Measurements from ENCODE around the gene SPATA21. TPM values are rescaled to one million over a fixed set of nuclear protein-coding genes. Genes with fewer than 3 reads are reported as not detected.
A peak's percentile ranks its signal among the peaks of the same experiment; 100 is the strongest.

SPATA21 gene
- polyA plus RNA-seq, 1 donor (not counting 4 experiments of a cell fraction or from before 2014, with no cell fraction given) = 0.04 TPM

DNA sequence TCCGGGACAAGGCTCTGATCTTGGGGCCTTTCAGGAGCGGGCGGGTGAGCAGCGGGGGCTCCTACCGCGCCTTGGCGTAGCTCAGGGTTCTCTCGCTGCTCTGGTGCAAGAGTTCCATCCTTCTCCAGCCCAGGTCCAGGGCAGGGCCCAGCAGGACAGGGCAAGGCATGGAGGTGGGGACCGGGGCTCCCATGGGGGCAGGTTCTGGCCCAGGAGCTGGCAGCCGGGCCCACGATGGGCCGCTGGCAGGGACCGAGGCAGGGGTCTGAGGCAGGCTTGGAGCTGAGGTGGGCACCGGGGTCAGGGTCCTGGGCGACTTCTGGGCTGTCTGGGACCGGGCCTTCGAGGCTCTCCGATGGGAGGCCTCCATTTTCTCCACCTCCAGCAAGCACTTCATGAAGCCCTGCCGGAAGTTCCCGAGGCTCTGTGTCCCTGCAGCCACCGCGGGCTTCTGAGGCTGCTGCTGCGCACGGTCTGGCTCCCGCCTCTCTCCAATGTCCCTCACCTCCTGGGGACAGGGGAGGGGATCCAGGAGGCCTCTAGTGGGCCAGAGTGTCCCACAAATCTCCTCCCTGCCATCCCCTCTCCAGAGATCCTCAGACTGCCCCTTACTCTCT lies 27.6 kb downstream of the SPATA21 start:
- no peaks in the 10 kb centered on the region for H3K36me3 ChIP-seq (ENCODE audit: control insufficient read depth in 2 of 2, extremely low read depth in 1 of 2, insufficient read depth in 2 of 2, low read length in 2 of 2)
- no peak overlapping the region for H3K9ac ChIP-seq (ENCODE audit: control insufficient read depth, extremely low read depth, insufficient read depth, low read length)
- H3K4me1 ChIP-seq (ENCODE audit: control insufficient read depth, extremely low read depth, insufficient read depth, low read length) = peaks cover 7% of the 10 kb centered on the region
- peaks cover 4% of the 10 kb centered on the region for H3K9me1 ChIP-seq (ENCODE audit: control insufficient read depth, extremely low read depth, insufficient read depth, low read length)
- TF ChIP-seq EZH2 (IDR thresholded peaks at IDR 0.05; ENCODE audit: low read length) = no peak
- TF ChIP-seq, protein P1, sequence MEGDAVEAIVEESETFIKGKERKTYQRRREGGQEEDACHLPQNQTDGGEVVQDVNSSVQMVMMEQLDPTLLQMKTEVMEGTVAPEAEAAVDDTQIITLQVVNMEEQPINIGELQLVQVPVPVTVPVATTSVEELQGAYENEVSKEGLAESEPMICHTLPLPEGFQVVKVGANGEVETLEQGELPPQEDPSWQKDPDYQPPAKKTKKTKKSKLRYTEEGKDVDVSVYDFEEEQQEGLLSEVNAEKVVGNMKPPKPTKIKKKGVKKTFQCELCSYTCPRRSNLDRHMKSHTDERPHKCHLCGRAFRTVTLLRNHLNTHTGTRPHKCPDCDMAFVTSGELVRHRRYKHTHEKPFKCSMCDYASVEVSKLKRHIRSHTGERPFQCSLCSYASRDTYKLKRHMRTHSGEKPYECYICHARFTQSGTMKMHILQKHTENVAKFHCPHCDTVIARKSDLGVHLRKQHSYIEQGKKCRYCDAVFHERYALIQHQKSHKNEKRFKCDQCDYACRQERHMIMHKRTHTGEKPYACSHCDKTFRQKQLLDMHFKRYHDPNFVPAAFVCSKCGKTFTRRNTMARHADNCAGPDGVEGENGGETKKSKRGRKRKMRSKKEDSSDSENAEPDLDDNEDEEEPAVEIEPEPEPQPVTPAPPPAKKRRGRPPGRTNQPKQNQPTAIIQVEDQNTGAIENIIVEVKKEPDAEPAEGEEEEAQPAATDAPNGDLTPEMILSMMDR (optimal IDR thresholded peaks at IDR 0.05 in 1 of 3, IDR thresholded peaks at IDR 0.05 in 1 of 3, conservative IDR thresholded peaks at IDR 0.05 in 1 of 3; ENCODE audit: extremely low read depth in 1 of 3, insufficient read depth in 2 of 3, low read length in 3 of 3) = no peak
- H3K27ac ChIP-seq (ENCODE audit: control insufficient read depth, insufficient read depth, low read length) = no peak overlapping the region
- no peak for DNase-seq (ENCODE audit: low read depth, low spot score)
- no peaks in the 10 kb centered on the region for H4K20me1 ChIP-seq (ENCODE audit: control insufficient read depth, extremely low read depth, insufficient read depth, low read length)
- H3K27me3 ChIP-seq (ENCODE audit: control insufficient read depth, extremely low read depth, insufficient read depth, low read length) = no peaks in the 10 kb centered on the region
- H3K79me2 ChIP-seq (ENCODE audit: control insufficient read depth, insufficient read depth, low read length) = no peaks in the 10 kb centered on the region
- no peak overlapping the region for H3K4me2 ChIP-seq (ENCODE audit: control insufficient read depth, extremely low read depth, insufficient read depth, low read depth, low read length)
- dilution Hi-C loops (cut with MboI; ENCODE audit: extremely low pct_ligation_motif_present, low sequenced_read_pairs) = no loop called here
- H3K9me3 ChIP-seq (ENCODE audit: control insufficient read depth, low read depth, low read length) = no peaks in the 10 kb centered on the region
- no peak for FAIRE-seq
- no peak overlapping the region for H3K4me3 ChIP-seq (ENCODE audit: control insufficient read depth in 2 of 3, extremely low read depth in 1 of 3, insufficient read depth in 2 of 3, low read depth in 1 of 3, low read length in 3 of 3)
- H2AFZ ChIP-seq (ENCODE audit: control insufficient read depth, low read length) = no peak overlapping the region

DNA sequence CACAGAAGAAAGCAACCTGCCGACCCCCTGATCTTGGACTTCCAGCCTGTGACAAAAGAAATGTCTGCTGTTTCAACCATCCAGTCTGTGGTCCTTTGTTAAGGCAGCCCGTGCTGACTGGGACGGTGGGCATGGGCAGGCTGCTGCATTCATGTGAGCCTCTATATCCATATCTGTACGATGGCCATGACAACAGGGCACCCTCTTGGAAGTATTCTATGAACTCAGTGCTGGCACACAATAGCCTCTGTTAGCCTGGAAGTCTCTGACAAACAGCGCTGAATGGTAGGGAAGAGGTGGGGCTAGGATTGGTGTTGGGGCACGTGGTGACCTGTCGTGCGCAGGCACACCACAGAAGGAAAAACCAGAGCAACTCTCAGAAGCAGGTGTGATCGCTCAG lies 30.4 kb downstream of the SPATA21 start:
- H3K36me3 ChIP-seq (ENCODE audit: control insufficient read depth in 2 of 2, extremely low read depth in 1 of 2, insufficient read depth in 2 of 2, low read length in 2 of 2) = no peaks in the 10 kb centered on the region
- no peak overlapping the region for H3K9ac ChIP-seq (ENCODE audit: control insufficient read depth, extremely low read depth, insufficient read depth, low read length)
- no peaks in the 10 kb centered on the region for H3K9me3 ChIP-seq (ENCODE audit: control insufficient read depth, low read depth, low read length)
- H4K20me1 ChIP-seq (ENCODE audit: control insufficient read depth, extremely low read depth, insufficient read depth, low read length) = no peaks in the 10 kb centered on the region
- H3K4me1 ChIP-seq (ENCODE audit: control insufficient read depth, extremely low read depth, insufficient read depth, low read length) = peaks cover 7% of the 10 kb centered on the region
- H3K27ac ChIP-seq (ENCODE audit: control insufficient read depth, insufficient read depth, low read length) = no peak overlapping the region
- dilution Hi-C loops (cut with MboI; ENCODE audit: extremely low pct_ligation_motif_present, low sequenced_read_pairs) = no loop called here
- no peak overlapping the region for H3K4me3 ChIP-seq (ENCODE audit: control insufficient read depth in 2 of 3, extremely low read depth in 1 of 3, insufficient read depth in 2 of 3, low read depth in 1 of 3, low read length in 3 of 3)
- peak overlapping the region; percentile 27 for H3K4me2 ChIP-seq (ENCODE audit: control insufficient read depth, extremely low read depth, insufficient read depth, low read depth, low read length)
- no peak for TF ChIP-seq EZH2 (IDR thresholded peaks at IDR 0.05; ENCODE audit: low read length)
- TF ChIP-seq, protein P1 (optimal IDR thresholded peaks at IDR 0.05 in 1 of 3, IDR thresholded peaks at IDR 0.05 in 1 of 3, conservative IDR thresholded peaks at IDR 0.05 in 1 of 3; ENCODE audit: extremely low read depth in 1 of 3, insufficient read depth in 2 of 3, low read length in 3 of 3) = no peak
- no peaks in the 10 kb centered on the region for H3K79me2 ChIP-seq (ENCODE audit: control insufficient read depth, insufficient read depth, low read length)
- H3K9me1 ChIP-seq (ENCODE audit: control insufficient read depth, extremely low read depth, insufficient read depth, low read length) = peaks cover 4% of the 10 kb centered on the region
- no peak for DNase-seq (ENCODE audit: low read depth, low spot score)
- FAIRE-seq = no peak
- no peaks in the 10 kb centered on the region for H3K27me3 ChIP-seq (ENCODE audit: control insufficient read depth, extremely low read depth, insufficient read depth, low read length)
- peak overlapping the region; percentile 9 for H2AFZ ChIP-seq (ENCODE audit: control insufficient read depth, low read length)
